Tibial nerve (tissue), 4 donors: ENCODE data around the gene KCNA3. TPM values are rescaled to one million over a fixed set of nuclear protein-coding genes. Genes with fewer than 3 reads are reported as not detected.

Source experiments
- DNase-seq, 2 donors: peaks; one replicate each; pipeline ENCODE4 v3.0.0-alpha.2; 2019; ENCODE audit warnings: low spot score in 2 of 2
- H3K27ac ChIP-seq, 4 donors: fragments of 200-600 bp; sonication (generic) in 3 of 4; one replicate each; pipeline ENCODE4 v1.5.1; 2017 to 2019; ENCODE audit warnings: mild to moderate bottlenecking in 1 of 4
- H3K27me3 ChIP-seq, 2 donors: fragments of 200-600 bp; sonication (generic) in 1 of 2; one replicate each; pipeline versions ENCODE4 v1.5.1 to v1.6.0; 2017 to 2019
- H3K36me3 ChIP-seq, 3 donors: fragments of 200-600 bp; sonication (generic); one replicate each; pipeline ENCODE4 v1.5.1; 2018 to 2019
- H3K4me1 ChIP-seq, 4 donors: fragments of 200-600 bp; sonication (generic) in 3 of 4; one replicate each; pipeline ENCODE4 v1.5.1; 2017 to 2019
- H3K4me3 ChIP-seq, 4 donors: fragments of 200-600 bp; sonication (generic) in 3 of 4; one replicate each; pipeline ENCODE4 v1.5.1; 2017 to 2019; ENCODE audit warnings: mild to moderate bottlenecking in 1 of 4, moderate library complexity in 1 of 4
- H3K9me3 ChIP-seq, 4 donors: fragments of 200-600 bp; sonication (generic) in 3 of 4; one replicate each; pipeline ENCODE4 v1.5.1; 2017 to 2019
- CTCF ChIP-seq, 5 experiments: fragments of 200-600 bp in 3 of 5; fragments of 450-650 bp in 2 of 5; sonication (generic) in 3 of 5; IDR thresholded peaks; one replicate each; pipeline ENCODE4 v1.5.1; 2016 to 2019; ENCODE audit warnings: antibody characterized with exemption in 5 of 5, mild to moderate bottlenecking in 3 of 5, moderate library complexity in 2 of 5
- EP300 ChIP-seq, 2 donors: sonication (generic); formaldehyde crosslinking; IDR thresholded peaks; one replicate each; pipeline ENCODE4 v1.6.1; 2017; ENCODE audit warnings: antibody characterized with exemption in 2 of 2, mild to moderate bottlenecking in 1 of 2
- POLR2A ChIP-seq, 2 donors: fragments of 450-650 bp; IDR thresholded peaks; one replicate each; pipeline ENCODE4 v1.6.1; 2017; ENCODE audit warnings: antibody characterized with exemption in 2 of 2, mild to moderate bottlenecking in 2 of 2, moderate library complexity in 2 of 2
- WGBS, 2 donors: methylation state at CpG; one replicate each; pipeline ENCODE4 v1.1.5; 2018; 5-methylcytosine and 5-hydroxymethylcytosine counted together
- total RNA-seq, 4 donors: library from RNA; depleted of rRNA; stranded (reverse); fragments of >200 nt; gene quantifications; one replicate each; pipeline ENCODE4 v1.1.0, GENCODE V29; 2016

Gene KCNA3
- total RNA-seq, 4 donors from 2014 or later, result 0.30 to 3.9 (median 1.2) TPM

- Histone ChIP-seq H3K4me3 (no peak overlapping the region), H3K27ac (peak overlapping the region in 1 of 4 donors; percentile 38), H3K36me3 (no peaks in the 10 kb centered on the region), H3K4me1 (peaks cover 0 to 24% (median 7%) of the 10 kb centered on the region in 4 donors), H3K9me3 (no peaks in the 10 kb centered on the region), H3K27me3 (no peaks in the 10 kb centered on the region)
- TF ChIP-seq CTCF (IDR thresholded peaks at IDR 0.05) (no peak), POLR2A (IDR thresholded peaks at IDR 0.05) (no peak), EP300 (IDR thresholded peaks at IDR 0.05) (no peak)
- 88 to 89% methylated on average over 1 of the region's 1 CpG for WGBS, 2 donors
- no peak for DNase-seq
Measured at GRCh38 chr1:110634086-110634454, 40.7 kb downstream of the KCNA3 start.

- H3K27ac ChIP-seq, result no peak overlapping the region
- H3K9me3 ChIP-seq, result no peaks in the 10 kb centered on the region
- H3K27me3 ChIP-seq, result no peaks in the 10 kb centered on the region
- TF ChIP-seq POLR2A (IDR thresholded peaks at IDR 0.05), result no peak
- TF ChIP-seq CTCF (IDR thresholded peaks at IDR 0.05), result no peak
- no peak for TF ChIP-seq EP300 (IDR thresholded peaks at IDR 0.05)
- 52 to 76% methylated on average over 2 of the region's 2 CpGs for WGBS, 2 donors
- peaks cover 0 to 24% (median 7%) of the 10 kb centered on the region in 4 donors for H3K4me1 ChIP-seq
- H3K4me3 ChIP-seq, result no peak overlapping the region
- no peaks in the 10 kb centered on the region for H3K36me3 ChIP-seq
- DNase-seq, result no peak
Measured at GRCh38 chr1:110633646-110634030, 41.1 kb downstream of the KCNA3 start.

- TF ChIP-seq CTCF (IDR thresholded peaks at IDR 0.05) (no peak), EP300 (IDR thresholded peaks at IDR 0.05) (no peak), POLR2A (IDR thresholded peaks at IDR 0.05) (no peak)
- 72 to 74% methylated on average over 6 of the region's 6 CpGs for WGBS, 2 donors
- no peak overlapping the region for H3K4me3 ChIP-seq
- H3K4me1 ChIP-seq, result peaks cover 0 to 24% (median 7%) of the 10 kb centered on the region in 4 donors
- H3K9me3 ChIP-seq, result no peaks in the 10 kb centered on the region
- peak overlapping the region in 1 of 4 donors; percentile 40 for H3K27ac ChIP-seq
- DNase-seq, result no peak
- H3K36me3 ChIP-seq, result no peaks in the 10 kb centered on the region
- H3K27me3 ChIP-seq, result no peaks in the 10 kb centered on the region
Measured at GRCh38 chr1:110631836-110632620, 42.7 kb downstream of the KCNA3 start.

- Histone ChIP-seq H3K27me3 (no peaks in the 10 kb centered on the region), H3K9me3 (no peaks in the 10 kb centered on the region), H3K4me3 (no peak overlapping the region), H3K4me1 (peaks cover 0 to 24% (median 7%) of the 10 kb centered on the region in 4 donors), H3K27ac (no peak overlapping the region), H3K36me3 (no peaks in the 10 kb centered on the region)
- no peak for TF ChIP-seq POLR2A (IDR thresholded peaks at IDR 0.05)
- TF ChIP-seq CTCF (IDR thresholded peaks at IDR 0.05), result peak; percentile 64 to 78 (median 76)
- WGBS, 2 donors, result 40% methylated on average over 13 of the region's 13 CpGs
- peak in 1 of 2 donors; percentile 52 for DNase-seq
Measured at GRCh38 chr1:110630839-110631663, 43.7 kb downstream of the KCNA3 start.
